MV-4-11 (cell line): ENCODE measurements around the gene SMIM23.

ENCODE experiments used
- DNase-seq: peaks from one replicate; lab custom pipeline; 2025; lab: John Stamatoyannopoulos, UW

SMIM23 gene

DNA sequence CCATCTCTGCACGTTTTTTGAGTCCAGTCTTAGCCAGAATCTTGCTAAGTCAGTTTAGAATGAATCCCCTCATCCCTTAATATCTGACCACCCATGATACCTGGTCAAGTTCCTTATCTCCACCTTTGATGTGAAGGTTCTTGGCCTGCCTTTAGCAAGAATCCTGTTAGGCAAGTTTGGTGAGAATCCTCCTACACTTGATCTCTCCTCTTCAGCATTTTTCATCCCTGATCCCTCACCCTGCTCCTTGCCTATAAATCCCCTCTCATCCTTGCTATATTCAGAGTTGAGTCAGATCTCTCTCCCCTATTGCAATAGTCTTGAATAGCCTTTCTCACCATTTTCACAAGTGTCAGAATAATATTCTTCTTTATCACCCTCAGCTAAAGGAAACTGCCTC is 31.0 kb downstream of the SMIM23 start:
- no peak for DNase-seq

- DNase-seq, result no peak
Observed at GRCh38 chr5:171820561-171820960, 34.9 kb downstream of the SMIM23 start.

- no peak for DNase-seq
Observed at GRCh38 chr5:171821286-171821685, 35.7 kb downstream of the SMIM23 start.

DNA sequence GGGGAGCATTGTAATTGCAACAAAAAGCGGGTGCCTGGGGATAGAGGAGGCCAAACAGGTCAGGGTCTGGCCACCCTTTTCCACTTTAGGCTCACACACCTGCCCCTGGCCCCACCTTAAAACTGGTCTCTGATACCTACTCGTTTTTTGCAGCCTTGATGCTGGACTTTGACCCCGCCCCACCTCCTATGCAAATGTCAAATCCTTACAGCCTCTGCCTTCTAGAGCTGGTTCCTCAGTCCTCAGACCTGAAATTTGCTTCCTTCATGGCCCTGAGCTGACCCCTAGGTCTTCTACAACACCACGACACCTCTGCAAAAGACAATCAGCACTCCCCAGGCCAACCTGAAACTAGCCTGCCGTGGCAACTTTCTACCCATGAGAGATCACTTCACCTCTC is 37.7 kb downstream of the SMIM23 start:
- no peak for DNase-seq

- no peak for DNase-seq
Observed at GRCh38 chr5:171825051-171825450, 39.4 kb downstream of the SMIM23 start.

GRCh38 chr5:171826132-171826531 is 40.5 kb downstream of the SMIM23 start:
- no peak for DNase-seq

DNA sequence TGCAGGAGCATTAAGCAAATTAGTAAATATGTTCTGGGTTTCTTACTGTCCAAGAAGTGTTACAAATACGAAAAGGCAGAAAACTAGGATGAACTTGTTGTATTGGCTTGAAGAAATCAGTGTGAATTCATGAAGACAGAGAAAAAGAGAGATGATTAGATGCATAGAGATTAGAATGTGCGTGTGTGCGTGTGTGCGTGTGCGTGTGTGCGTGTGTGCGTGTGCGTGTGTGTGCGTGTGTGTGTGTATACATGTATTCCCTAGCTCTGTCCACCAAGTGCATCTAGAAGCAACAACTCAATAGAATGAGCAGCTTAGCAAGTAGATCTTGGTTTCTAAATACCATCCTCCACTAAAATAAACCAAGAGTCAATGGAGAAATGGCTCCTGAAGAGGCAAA is 41.5 kb downstream of the SMIM23 start:
- no peak for DNase-seq

DNA sequence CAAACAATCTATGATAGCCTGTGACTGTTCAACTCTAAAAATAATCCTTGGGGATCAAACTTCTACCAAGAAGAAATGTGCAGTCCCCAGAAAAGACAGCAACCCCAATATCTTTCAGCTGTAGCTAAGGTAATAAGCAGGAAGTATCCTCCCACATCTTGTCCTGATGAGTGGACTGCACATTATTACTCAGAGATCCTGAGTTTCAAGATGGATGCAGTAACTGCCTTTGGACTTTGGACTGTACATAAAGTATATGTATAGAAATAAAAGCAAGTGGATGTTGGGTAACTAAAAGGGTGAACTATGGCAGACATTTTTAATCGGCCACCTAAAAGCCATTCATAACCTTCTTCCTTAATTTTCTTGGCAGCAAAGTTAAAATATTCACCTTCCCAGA is 45.1 kb downstream of the SMIM23 start:
- DNase-seq, result no peak

DNA sequence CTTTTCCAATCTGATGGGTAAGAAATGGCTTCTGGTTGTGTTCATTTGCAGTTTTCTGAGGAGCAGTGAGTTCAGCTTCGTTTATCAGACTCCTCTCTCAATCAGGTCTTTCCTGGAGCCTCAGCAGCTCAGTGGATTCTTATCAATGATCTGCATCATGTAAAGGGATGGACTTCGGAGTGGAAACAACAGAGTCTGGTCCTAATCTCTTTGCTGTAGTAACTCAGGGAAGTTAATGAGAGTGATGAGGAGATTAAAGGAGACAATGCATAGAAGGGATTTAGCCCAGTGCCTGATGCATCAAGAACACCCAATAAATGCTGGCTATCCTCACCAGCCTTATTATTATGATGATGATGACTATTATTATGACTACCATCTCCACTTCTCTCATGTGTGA is 47.2 kb downstream of the SMIM23 start:
- no peak for DNase-seq

DNA sequence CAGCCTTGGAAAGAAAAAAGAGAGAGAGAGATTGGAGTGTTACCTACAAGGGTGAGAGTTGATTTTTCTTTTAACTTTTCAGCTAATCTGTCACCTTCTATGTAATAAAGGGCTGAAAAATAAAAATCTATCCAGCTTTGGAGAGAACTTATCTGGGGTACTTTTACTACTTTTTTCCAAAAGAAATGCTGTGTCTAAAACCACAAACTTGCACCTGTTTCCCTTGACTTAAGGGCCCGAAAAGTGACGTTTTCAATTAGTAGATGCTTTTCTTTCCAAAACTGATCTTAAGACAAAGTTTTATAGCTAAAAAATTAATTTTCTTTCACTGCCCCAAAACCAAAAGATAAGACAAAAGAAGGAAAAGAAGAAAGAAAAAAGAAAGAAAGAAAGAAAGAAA is 48.8 kb downstream of the SMIM23 start:
- no peak for DNase-seq

DNA sequence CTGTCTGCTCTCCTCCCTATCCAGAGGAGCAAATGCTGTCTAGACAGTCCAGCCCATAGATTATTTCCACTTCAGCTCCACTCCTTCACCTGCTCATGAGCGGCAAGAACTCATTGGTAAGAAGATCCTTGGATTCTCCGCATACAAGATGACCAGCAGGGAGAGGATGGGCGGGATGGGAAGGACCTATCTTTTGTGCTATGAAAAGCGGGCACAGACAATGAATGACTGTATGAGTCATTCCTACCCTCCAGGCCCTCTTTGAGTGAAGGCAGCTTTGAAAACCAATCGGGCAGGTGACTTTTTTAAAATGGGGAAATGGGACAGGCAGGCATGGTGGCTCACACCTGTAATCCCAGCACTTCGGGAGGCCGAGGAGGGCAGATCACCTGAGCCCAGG is 49.4 kb downstream of the SMIM23 start:
- DNase-seq, result no peak

DNA sequence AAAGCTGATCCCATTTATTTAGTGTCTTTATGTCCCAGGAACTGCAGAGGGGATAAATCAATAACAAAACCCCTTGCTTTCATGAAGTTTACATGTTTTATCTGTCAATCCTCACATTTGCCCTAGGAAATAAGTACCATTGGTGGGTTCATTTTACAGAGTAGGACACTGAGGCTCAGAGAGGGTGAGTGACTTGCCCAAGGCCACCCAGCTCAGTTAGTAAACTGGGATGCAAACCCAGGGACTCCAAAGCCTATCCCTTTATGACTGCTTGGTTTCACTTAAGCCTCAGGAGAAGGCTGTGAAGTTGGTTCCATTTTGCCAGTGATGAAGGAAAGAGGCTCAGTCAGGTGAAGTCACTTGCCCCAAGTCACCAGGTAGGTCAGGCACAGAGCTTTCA is 51.9 kb downstream of the SMIM23 start:
- no peak for DNase-seq

GRCh38 chr5:171838066-171838465 is 52.4 kb downstream of the SMIM23 start:
- no peak for DNase-seq

GRCh38 chr5:171839112-171839511 is 53.5 kb downstream of the SMIM23 start:
- no peak for DNase-seq

- peak; percentile 16 for DNase-seq
Observed at GRCh38 chr5:171840066-171840465, 54.4 kb downstream of the SMIM23 start.
